Activated gamma-delta T cell treated with anti-CD3 and anti-CD28 coated beads, Interleukin-2, amount 50 U/mL, for 16 hours (primary cell): ENCODE data around the gene SPON2.

Experiments used
- DNase-seq: peaks from one replicate; pipeline ENCODE4 v3.0.0-alpha.2; 2020; ENCODE audit warnings: low read depth

The SPON2 gene

DNA sequence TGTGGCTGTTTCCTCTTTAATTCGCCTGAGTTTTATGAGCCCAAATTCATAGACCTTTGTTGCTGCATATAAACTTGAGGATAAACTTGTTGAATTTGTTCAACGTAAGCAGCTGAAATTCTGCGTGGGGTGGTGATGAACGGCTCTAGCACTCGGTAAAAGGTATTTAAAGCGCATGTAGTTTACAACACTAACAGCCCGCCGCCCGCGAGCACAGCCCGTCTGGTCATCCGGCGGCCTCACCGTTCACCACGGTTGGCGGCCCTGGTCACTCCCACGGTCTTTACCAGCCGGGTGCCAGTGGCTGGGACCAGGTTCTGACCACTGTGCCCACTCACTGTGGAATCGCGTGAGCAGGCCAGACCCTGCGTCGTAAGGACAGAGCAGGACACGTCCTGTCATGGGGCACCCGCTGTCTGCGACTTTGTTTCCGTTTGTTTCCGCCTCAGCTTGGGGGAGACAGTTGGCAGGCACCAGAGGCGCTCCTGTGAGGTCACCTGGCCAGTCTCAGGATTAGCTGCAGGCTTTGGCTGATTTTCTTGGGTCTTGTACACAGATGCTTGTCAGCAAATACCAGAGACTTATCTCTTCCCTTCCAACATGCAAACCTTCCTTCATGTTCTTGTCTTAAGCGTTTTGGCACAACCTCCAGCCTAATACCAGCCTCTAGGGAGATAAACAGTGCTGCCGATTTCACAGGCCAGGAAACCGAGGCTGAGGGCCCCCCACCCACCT is 36.8 kb upstream of the SPON2 start:
- DNase-seq = no peak

DNA sequence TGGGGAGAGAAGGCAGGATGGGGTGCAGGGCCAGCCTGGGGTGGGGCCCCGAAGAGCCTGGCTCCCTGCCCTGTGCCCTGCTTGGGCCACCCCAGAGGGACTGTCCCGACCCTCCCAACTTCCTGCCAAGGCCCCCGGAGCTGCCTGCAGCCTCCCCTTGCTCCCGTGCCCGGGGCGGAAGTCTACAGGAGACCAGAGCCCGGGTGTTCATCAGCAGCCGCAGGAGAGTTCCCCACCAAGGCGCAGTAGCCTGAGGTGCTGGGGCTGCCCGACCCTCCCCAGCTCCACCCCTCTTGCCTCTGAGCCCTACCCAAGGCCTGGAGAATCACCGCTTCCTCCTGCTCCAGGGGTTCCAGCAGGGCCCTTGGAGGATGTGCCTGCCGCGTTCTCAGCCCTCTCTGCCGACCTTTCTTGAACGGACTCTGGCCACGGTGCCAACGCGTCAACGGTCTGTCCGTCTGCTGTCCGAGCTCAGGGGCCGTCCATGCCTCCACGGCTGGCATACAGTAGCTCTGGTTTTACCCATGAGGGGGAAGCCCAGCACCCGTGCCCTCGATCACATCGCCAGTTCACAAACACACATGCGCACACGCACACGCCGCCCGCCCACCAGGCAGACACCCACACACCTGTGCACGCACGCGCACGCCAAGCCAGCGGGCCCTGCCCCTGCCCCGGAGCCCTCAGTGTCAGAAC is 36.0 kb upstream of the SPON2 start:
- DNase-seq = no peak

DNA sequence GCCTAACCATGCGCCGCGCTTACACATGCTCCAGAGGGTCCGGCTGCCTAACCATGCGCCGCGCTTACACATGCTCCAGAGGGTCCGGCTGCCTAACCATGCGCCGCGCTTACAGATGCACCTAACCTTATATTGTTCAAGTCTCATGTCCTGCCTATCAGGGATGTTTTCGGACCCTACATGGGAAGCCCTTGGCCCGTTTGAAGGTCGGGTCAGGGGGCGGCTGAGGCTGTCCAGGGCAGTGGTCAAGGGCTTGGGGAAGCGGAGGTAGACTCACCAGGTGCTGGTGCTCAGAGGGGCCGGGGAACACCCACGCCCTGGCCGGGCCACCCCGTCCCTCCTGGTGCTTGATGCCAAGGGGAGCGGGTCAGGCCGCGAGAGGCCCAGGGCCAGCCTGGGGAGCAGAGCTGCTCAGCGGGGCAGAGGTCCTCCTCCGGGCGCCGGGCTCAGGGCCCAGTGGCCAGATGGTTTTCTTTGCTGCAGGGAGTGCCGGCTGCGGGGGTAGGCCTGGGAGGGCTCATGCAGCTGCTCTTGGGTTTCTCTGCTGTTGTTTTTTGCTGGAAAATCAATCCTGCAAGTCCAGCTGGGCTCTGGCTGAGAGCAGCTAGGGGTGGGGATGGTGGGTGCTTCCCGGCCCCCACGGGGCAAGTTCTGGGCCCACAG is 35.4 kb upstream of the SPON2 start:
- no peak for DNase-seq

DNA sequence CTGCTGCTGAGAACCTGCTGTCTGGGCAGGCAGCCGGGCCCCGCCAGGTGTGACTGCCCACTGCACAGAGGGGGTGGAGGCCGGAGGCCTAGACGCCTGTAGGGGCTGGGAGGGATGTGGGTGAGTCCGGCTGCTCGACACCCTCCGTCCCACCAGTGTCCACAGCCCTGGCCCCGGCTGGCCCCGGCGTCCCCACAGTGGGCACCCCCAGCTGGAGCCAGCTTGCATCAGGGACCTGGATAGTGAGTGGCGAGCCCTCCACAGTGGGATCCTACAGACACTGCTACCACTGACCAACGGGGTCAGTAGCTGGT is 34.7 kb upstream of the SPON2 start:
- DNase-seq = no peak

DNA sequence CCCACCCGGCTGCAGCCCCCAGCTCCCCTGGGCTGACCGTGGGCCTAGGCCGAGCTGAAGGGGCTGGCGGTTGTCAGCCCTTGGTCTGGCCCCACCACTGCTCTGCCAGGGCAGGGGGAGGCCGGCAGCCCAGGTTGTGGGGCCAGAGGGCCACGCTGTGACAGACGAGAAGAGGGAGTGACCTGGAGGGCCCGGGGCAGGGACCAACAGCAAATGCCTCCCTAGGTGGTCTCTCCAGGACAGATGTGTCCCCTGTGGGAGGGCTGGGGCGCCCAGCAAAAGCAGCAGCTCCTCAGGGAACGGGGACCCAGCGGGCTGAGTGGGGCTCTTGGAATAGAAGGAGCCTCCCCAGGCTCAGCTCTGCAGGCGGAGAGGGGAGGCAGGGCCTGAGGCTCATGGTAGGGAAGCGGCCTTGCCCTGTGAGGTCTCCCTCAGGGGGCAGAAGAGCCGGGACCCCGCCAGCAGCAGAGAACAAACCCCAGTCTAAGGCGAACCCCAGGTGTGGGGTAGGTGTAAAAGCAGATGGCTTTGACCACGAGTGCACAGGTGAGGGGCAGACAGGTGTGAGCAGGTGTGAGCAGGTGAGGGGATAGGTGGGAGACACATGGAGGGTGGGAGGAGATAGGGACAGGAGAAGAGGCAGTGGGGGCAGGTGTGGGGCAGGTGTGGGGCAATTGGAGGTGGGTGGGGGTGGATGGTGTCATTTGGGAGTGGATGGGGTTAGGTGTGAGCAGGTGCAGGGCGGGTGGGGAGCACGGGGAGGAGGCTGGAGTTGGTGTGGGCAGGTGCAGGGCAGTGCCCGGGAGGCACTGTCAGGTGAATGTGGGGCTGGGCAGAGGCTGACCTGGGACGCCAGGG is 34.1 kb upstream of the SPON2 start:
- no peak for DNase-seq

DNA sequence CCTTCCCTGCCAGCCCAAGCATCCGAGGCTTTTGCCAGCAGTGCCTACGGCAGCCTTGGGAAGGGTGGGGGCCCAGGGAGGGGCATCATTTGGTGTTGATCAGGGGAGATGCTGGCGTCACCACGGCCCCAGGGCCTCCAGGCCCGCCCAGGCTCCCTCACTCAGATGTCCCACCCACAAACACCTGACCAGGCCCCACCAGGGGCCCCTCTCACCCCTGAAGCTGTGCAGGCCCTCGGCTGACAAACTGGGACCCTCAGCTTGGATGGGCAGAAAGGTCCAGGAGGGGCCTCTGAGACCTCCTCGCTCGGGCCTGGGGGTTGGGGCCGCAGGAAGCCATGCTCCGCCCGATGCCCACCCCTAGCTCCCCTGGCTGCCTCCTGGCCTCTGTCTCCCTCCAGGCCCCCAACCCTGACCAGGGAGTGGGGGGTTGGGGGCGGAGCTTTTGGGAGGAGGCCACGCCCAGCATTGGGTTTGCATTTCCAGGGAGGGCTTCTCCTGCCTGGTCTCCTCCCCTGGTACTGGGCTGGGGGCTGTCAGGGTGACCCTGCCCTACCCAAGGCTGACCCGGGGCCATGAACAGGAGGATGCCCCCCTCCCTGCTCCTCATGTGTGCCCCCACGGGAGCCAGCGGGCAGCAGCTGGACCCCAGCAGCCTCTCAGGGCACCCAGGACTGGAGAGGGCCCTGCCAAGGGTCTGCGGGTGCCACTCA is 33.4 kb upstream of the SPON2 start:
- DNase-seq = no peak

DNA sequence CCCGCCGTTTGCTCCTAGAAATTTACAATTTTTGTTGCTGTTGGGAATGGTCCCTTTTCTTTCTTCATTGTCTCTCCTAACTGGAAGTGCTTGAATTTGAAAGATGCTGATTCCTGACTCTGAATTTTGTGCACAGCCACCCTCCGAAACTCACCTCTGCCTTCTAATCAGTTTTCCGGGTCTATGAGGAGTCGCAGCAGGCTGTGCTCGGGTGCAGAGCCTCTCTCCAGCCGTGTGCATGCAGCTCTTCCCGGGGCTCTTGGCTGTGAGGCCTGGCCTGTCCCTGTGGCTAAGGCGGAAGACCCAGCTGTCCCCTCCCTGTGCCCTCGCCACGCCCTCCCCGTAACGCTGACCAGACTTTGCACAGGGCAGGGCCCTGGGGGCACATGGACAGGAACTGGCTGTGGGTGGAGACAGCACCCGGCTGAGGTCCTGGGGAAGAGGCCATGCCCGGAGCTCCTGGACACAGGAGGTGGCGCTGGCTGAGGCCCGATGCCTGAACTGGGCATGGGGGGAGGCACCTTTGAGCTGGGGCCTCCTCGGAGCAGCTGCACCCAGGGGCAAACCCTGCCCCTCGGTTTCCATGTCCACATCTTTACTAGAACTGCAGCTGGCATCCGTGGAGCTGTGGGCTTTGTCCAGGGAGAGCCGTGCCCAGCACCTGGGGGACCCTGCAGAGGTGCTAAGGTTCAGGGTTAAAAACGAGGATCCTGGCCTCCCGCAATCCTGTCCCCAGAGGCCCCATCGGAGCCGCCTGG is 32.6 kb upstream of the SPON2 start:
- DNase-seq = no peak

DNA sequence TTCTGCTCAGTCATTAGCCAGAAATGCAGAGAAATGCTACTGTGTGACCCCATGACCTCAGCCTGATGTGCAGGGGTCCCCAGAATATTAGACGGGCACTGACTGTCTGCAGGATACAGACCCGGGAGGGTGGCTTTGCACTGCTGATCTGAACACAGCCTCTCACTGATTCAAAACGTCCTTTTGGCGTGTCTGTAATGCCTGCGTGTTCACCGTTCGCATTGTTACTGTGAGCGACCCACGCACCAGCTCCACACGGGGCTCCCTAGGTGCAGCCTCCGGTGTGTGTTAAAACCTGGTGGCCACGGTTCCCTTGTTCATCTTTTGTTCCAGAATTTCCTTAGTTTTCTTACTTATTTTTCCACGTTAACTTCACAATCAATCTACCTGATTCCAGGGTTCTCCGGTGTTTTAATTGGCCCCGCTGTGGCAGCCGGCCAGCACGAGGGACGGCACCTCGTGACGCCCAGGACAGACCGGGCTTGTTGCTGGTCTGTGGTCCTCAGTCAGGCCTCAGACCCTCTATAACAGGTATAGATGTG is 32.0 kb upstream of the SPON2 start:
- DNase-seq = no peak

DNA sequence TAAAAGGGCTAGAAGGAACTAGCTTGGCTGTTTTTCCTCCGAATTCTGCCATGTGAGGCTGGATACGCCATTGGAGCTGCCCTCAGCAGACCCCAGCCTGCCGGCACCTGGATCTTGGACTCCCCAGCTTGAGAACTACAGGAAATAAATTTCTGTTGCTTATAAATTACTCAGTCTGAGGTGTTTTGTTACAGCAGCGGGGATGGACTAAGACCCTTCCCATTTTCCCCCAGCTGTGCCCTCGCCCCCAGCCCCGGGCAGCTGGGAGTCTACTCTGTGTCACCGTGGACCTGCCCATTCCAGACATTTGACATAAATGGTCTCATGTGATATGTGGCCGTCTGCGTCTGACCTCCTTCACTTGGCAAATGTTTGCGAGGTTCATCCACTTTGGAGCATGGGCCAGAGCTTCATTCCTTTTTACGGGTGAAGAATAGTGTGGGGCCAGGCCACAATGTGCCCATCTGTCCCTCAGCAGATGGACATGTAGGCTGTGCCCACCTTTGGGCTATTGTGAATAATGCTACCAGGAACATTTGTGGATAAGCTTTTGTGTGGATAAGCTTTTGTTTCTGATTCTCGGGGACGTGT is 30.7 kb upstream of the SPON2 start:
- DNase-seq = no peak

DNA sequence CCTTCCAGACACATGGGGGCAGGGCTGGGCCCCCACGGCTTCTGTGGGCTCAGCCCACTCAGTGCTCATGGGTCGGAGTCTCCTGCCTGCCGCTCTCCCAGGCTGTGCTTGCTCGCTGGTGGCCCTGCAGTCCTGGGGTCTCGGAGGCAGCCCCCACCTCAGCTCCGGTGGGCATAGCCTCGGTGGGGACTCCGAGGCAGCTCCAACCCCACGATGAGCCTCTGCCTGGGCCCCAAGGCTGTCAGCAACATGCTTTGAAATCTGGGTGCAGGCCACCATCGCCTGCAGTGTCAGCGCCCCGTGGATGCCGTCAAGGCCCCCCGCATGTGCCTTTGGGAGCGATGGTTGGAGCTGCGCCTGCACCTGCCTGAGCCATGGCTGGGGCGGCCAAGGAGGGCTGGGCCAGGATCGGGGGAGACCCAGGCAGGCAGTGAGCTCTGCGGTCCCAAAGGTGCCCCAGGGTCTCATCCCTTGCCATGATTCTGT is 30.2 kb upstream of the SPON2 start:
- no peak for DNase-seq

DNA sequence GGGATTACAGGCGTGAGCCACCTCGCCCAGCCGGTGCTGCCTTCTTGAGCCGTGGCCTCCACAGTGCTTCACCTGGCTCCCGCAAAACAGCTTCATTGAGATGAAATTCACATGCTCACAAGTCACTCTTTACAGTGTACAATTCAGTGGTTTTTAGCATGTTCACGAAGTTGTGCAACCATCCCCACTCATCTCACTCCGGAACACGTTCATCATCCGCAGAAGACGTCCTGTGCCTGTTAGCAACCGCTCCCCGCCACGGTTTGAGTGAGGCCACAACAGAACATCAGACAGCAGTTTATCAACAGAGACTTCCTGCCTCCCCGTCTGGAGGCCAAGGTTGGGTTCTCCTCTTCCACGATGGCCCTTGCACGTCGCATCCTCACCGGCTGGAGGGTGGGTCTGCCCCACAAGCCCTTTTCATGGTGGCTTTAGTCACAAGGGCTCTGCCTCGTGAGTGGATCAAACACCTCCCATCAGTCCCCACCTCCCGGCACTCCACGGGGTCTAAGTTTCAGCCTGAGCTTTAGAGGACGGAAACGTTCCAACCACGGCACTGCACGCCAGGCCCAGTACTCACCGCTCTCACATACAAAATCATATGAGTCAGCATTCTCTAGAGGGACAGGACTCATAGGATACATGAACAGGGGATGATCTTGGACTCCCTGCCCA is 29.6 kb upstream of the SPON2 start:
- peak; percentile 70 for DNase-seq

DNA sequence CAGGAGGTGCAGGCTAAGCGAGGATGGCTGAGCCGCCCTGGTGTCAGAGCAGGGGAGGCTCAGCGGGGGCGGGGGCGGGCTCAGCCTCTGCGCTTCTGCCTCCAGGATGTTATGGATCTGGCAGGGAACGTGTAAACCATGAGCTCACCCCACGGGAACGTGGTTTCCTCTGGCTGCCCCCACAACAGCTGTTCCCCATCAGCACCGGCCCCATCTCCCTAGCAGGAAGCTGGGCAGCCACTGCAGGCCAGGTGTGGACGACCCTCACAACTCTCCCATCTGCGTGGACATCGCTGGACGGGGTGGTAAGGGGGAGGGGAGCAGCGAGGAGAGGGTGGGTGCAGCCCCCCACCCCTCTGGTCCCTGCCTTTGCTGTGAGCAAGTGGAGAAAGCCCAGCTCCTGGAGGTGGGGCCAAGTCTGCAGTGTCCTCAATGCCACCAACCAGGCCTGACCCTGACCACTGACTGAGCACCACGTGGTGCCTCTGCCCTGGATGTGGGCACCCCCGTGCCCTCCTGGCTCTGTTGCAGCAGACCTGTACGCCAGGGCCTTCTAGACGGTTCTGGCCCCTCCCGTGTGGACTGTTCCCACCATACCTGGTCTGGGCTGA is 28.1 kb upstream of the SPON2 start:
- no peak for DNase-seq

DNA sequence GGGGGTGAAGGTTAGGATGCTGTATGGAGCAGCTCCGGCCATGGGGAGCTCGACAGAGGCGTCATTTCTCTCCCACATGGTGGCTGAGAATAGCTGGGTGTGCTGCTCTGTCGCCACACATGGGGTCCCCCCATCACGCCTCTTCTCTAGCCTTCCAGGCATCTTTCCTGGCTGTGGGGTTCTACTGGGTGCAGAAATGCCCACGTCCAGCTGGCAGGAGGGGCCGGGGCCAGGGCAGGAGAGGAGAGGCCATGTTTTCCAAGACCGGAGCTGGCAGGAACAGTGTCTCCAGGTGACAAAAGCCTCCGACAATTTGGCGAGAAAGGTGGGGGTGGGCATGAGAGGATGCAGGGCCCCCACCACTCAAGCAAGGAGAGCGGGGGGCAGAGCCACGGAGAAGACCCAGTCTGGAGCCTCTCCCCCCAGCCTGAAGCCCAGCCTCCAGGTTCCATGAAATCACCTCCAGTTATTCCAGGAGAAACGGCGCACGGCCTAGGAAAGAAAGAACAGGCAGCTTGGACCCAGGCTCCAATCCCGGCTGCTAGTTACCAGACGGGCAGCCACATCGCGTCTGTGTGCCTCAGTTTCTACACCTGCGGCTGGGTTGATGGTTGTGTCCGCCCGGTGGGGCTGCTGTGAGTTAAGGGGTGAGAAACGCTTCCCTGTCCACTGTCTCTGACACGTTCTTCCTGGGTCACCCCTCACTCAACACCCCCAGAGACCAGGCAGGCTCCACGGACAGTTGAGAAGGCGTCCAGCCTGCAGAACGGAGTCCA is 27.4 kb upstream of the SPON2 start:
- DNase-seq = no peak

DNA sequence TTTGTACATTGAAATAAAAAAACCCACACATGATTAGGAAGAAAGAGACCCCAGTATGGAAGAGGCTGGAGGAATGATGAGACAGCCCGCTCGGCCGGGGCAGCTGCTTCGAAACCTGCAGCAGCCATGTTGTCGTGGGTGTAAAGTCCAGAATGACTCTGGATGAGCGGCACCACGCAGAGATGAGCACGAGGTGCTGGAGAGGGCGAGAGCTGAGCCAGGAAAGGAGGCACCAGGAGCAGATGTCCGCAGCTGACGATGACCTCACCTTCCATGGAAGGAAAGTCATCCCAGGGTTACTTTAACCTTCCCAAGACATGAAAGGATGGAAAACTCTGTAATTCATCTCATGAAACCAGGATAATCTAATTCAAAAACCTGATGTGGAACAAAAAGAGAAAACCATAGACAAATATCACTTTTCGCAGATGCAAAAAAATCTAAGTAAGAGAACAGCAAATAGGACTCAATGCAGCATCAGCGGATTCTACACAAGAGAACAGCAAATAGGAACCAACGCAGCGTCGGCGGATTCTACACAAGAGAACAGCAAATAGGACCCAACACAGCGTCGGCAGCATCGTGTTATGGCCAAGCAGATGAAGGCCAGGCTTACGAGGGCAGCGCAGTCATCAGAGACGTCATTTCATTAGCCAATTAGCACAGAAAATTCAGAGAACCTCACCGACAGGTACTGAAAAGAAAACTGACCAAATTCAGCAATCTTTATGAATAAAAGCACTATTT is 25.9 kb upstream of the SPON2 start:
- no peak for DNase-seq

DNA sequence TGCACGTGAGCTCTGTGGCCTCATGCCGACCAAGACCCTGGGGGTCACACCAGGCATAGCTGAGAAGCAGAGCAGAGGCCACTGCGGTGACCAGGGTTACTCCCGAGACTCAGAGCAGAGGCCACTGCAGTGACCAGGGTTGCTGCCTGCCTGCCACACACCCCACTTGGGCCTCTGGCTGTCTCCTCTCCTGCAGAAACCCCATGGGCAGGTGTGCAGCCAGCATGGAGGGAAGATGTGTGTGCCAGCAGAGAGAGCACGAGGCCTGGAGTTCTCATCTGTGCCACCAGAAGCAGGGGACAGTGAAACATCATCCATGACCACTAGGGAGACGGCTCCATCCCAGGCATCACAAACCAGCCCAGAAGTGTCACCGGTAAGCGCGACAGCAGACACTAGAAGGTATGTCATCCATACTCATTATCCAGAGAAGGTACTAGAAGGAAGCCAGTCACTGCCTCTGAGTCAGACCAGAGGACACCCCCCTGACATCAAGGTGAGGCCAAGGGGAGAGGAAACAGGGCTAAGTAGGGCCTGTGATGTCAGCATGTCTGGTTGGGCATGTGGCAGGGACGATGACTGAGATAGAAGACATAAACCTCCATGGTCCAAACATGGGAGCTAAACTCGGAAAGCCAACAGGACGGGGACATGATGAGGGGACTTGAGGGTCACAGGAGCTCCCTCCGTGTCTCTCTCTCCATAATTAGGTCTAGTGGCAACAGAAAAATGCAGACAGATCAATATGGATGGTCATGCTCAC is 24.2 kb upstream of the SPON2 start:
- DNase-seq = no peak

DNA sequence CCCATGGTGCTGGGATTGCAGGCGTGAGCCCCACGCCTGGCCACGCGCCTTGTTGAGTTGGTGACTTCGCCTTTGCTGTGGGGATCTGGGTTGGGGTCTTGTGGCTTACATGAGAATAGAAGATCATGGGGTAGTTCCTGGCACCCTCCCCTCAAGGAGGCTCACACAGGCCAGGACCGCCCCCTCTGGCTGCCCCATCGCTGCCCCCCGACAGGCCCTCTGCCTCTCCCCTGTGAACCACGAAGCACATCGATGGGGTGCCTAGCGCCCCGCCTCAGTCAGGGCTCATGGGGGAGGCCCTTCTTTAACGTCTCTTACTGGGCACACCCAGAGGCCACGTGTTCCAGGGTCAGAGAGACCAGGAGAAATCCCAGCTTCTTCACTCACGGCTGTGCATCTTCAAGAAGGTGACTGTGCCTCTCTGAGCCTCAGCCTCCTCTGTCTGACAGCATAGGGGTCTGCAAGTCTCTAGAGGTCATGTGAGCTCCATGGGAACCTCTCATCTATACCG is 23.6 kb upstream of the SPON2 start:
- DNase-seq = no peak
